OCI-LY3 (cell line): ENCODE results near the gene FASTK.

Experiments
- H2AFZ ChIP-seq: fragments of 200-600, 300-600 bp; shearing (Covaris generic); 2 replicates; pipeline ENCODE4 v1.6.0; 2014; ENCODE audit warnings: antibody characterized with exemption, low read depth, low read length
- H3K27ac ChIP-seq: fragments of 200-600, 300-600 bp; sonication (generic); 2 replicates; pipeline ENCODE4 v1.5.1; 2014; ENCODE audit warnings: mild to moderate bottlenecking, low read length, moderate library complexity, mixed read lengths
- H3K27me3 ChIP-seq: fragments of 200-600, 300-600 bp; sonication (generic); 2 replicates; pipeline ENCODE4 v1.6.1; 2014; ENCODE audit warnings: low read depth, low read length, mixed read lengths
- H3K36me3 ChIP-seq: fragments of 200-600, 300-600 bp; sonication (generic); replicated peaks from 2 replicates; pipeline ENCODE3; 2014; ENCODE audit warnings: low read depth, low read length, mixed read lengths
- H3K4me1 ChIP-seq: fragments of 300-600, 200-600 bp; sonication (generic); 2 replicates; pipeline ENCODE4 v1.6.1; 2014; ENCODE audit warnings: low read length, mixed read lengths
- H3K4me2 ChIP-seq: fragments of 200-600, 300-600 bp; sonication (generic); 2 replicates; pipeline ENCODE4 v1.6.1; 2014; ENCODE audit warnings: low read length, mixed read lengths
- H3K4me3 ChIP-seq: fragments of 300-600, 200-600 bp; sonication (generic); 2 replicates; pipeline ENCODE4 v1.5.1; 2014; ENCODE audit warnings: antibody characterized with exemption, mild to moderate bottlenecking, low read length, moderate library complexity
- H3K79me2 ChIP-seq: fragments of 300-600, 200-600 bp; shearing (Covaris generic); 2 replicates; pipeline ENCODE4 v1.6.1; 2014; ENCODE audit warnings: mild to moderate bottlenecking, low read length, mixed read lengths
- H3K9ac ChIP-seq: fragments of 300-600, 200-600 bp; shearing (Covaris generic); 2 replicates; pipeline ENCODE4 v1.6.0; 2014; ENCODE audit warnings: mild to moderate bottlenecking, low read length, moderate library complexity
- H3K9me3 ChIP-seq: fragments of 200-600, 300-600 bp; shearing (Covaris generic); 2 replicates; pipeline ENCODE4 v1.6.1; 2014; ENCODE audit warnings: low read length, mixed read lengths; ENCODE audit not compliant: insufficient read depth
- H4K20me1 ChIP-seq: fragments of 200-600, 300-600 bp; sonication (generic); 2 replicates; pipeline ENCODE4 v1.6.1; 2016; ENCODE audit warnings: low read length, mixed read lengths; ENCODE audit not compliant: insufficient read depth
- CTCF ChIP-seq: fragments of 200-600, 300-600 bp; sonication (generic); IDR thresholded peaks from 2 replicates; pipeline ENCODE4 v1.5.1; 2014; ENCODE audit warnings: antibody characterized with exemption, low read length, low read depth
- EZH2phosphoT487 ChIP-seq: fragments of 200-600 bp; shearing (Covaris generic); IDR thresholded peaks from 2 replicates; pipeline ENCODE4 v1.6.1; 2018; ENCODE audit warnings: antibody characterized with exemption, mixed run types, low read depth

Gene FASTK

GRCh38 chr7:151064454-151064853 lies 16.2 kb downstream of the FASTK start:
- no peak overlapping the region for H3K9ac ChIP-seq
- H3K27ac ChIP-seq = no peak overlapping the region
- no peak overlapping the region for H3K4me3 ChIP-seq
- H3K4me1 ChIP-seq = peaks cover 9% of the 10 kb centered on the region
- H3K27me3 ChIP-seq = no peaks in the 10 kb centered on the region
- no peak overlapping the region for H2AFZ ChIP-seq
- H3K4me2 ChIP-seq = no peak overlapping the region
- H3K9me3 ChIP-seq = no peaks in the 10 kb centered on the region
- peaks cover 12% of the 10 kb centered on the region for H4K20me1 ChIP-seq
- TF ChIP-seq CTCF (no peak), EZH2phosphoT487 (no peak)
- H3K36me3 ChIP-seq = peaks cover 23% of the 10 kb centered on the region
- peaks cover 26% of the 10 kb centered on the region for H3K79me2 ChIP-seq

GRCh38 chr7:151063212-151063561 lies 17.4 kb downstream of the FASTK start:
- no peak overlapping the region for H2AFZ ChIP-seq
- peaks cover 17% of the 10 kb centered on the region for H3K36me3 ChIP-seq
- no peak overlapping the region for H3K4me3 ChIP-seq
- H3K4me2 ChIP-seq = no peak overlapping the region
- no peaks in the 10 kb centered on the region for H3K27me3 ChIP-seq
- H4K20me1 ChIP-seq = peaks cover 12% of the 10 kb centered on the region
- H3K9me3 ChIP-seq = no peaks in the 10 kb centered on the region
- TF ChIP-seq EZH2phosphoT487 = no peak
- no peak overlapping the region for H3K27ac ChIP-seq
- peaks cover 12% of the 10 kb centered on the region for H3K4me1 ChIP-seq
- no peak overlapping the region for H3K9ac ChIP-seq
- H3K79me2 ChIP-seq = peaks cover 26% of the 10 kb centered on the region

- no peaks in the 10 kb centered on the region for H3K9me3 ChIP-seq
- H3K79me2 ChIP-seq = peaks cover 26% of the 10 kb centered on the region
- H3K36me3 ChIP-seq = peaks cover 14% of the 10 kb centered on the region
- H3K27ac ChIP-seq = no peak overlapping the region
- peaks cover 12% of the 10 kb centered on the region for H4K20me1 ChIP-seq
- TF ChIP-seq EZH2phosphoT487 (no peak), CTCF (no peak)
- no peak overlapping the region for H3K9ac ChIP-seq
- no peak overlapping the region for H3K4me3 ChIP-seq
- no peaks in the 10 kb centered on the region for H3K27me3 ChIP-seq
- no peak overlapping the region for H2AFZ ChIP-seq
- H3K4me2 ChIP-seq = no peak overlapping the region
- H3K4me1 ChIP-seq = peaks cover 12% of the 10 kb centered on the region
These were observed 18.0 kb downstream of the FASTK start for GRCh38 chr7:151062399-151063211.

GRCh38 chr7:151062111-151062398 lies 18.6 kb downstream of the FASTK start:
- peaks cover 26% of the 10 kb centered on the region for H3K79me2 ChIP-seq
- no peak overlapping the region for H3K4me2 ChIP-seq
- H3K4me3 ChIP-seq = no peak overlapping the region
- peaks cover 10% of the 10 kb centered on the region for H3K36me3 ChIP-seq
- TF ChIP-seq EZH2phosphoT487 = no peak
- no peak for TF ChIP-seq CTCF
- H4K20me1 ChIP-seq = peaks cover 12% of the 10 kb centered on the region
- no peak overlapping the region for H2AFZ ChIP-seq
- H3K9me3 ChIP-seq = no peaks in the 10 kb centered on the region
- H3K27ac ChIP-seq = no peak overlapping the region
- no peaks in the 10 kb centered on the region for H3K27me3 ChIP-seq
- peaks cover 14% of the 10 kb centered on the region for H3K4me1 ChIP-seq
- H3K9ac ChIP-seq = no peak overlapping the region
